HCT116 (cell line): Measurements from ENCODE around the gene FYCO1. TPM values are rescaled to one million over a fixed set of nuclear protein-coding genes. Genes with fewer than 3 reads are reported as not detected.

Experiments used
- ATAC-seq: fragments of 200-7000 bp; cut with Tn5 transposase; 2 replicates; pipeline ENCODE4 v1.9.1; 2020; ENCODE audit warnings: mild to moderate bottlenecking, moderate library complexity
- BruUV-seq: library from RNA; stranded (reverse); fragments of 400-500 nt; replicated peaks from 2 replicates; lab custom pipeline; 2021; lab: Mats Ljungman, UMichigan
- CTCF ChIA-PET: fragments of 300-600 bp; sonication (Branson Sonifier 250); formaldehyde crosslinking; loops from one replicate; lab custom pipeline; 2021; ENCODE audit warnings: antibody characterized with exemption; lab: Charles Lee
- POLR2A ChIA-PET: fragments of 300-600, 350-600 bp; sonication (Branson Sonifier 250); formaldehyde crosslinking; loops from one replicate; lab custom pipeline; 2021; ENCODE audit warnings: antibody characterized with exemption; lab: Charles Lee
- RAD21 ChIA-PET, 2 experiments: fragments of 300-600 bp; sonication (Branson Sonifier 250); formaldehyde crosslinking; loops; one replicate each; lab custom pipeline; 2023; ENCODE audit warnings: low total read pairs in 2 of 2; ENCODE audit not compliant: uncharacterized antibody in 2 of 2, unreplicated experiment in 2 of 2, low non-redundant PET in 1 of 2; lab: Charles Lee
- DNase-seq: peaks from one replicate; pipeline ENCODE4 v3.0.0-alpha.2; 2010; ENCODE audit warnings: low read depth, low spot score
- H2AFZ ChIP-seq: fragments of 200-600 bp; shearing (Covaris generic), sonication (generic); 2 replicates; pipeline ENCODE4 v1.6.1; 2017; ENCODE audit warnings: low read depth, mixed run types, mixed read lengths, antibody characterized with exemption, low read length; ENCODE audit not compliant: poor library complexity, severe bottlenecking
- H3K27ac ChIP-seq: 2 replicates; pipeline ENCODE4 v1.5.1; 2012; ENCODE audit warnings: low read depth, low read length
- H3K27me3 ChIP-seq: fragments of 200-600 bp; sonication (generic); 2 replicates; pipeline ENCODE4 v1.6.1; 2016; ENCODE audit warnings: mixed run types, low read length, mixed read lengths; ENCODE audit not compliant: insufficient read depth
- H3K36me3 ChIP-seq, 2 experiments: fragments of 200-500 bp in 1 of 2; fragments of 200-600 bp in 1 of 2; sonication (Bioruptor generic) in 1 of 2; sonication (generic) in 1 of 2; 2 replicates each; pipeline versions ENCODE4 v1.5.1 to v1.6.1; 2014 to 2016; ENCODE audit warnings: low read length in 2 of 2, inconsistent platforms in 1 of 2, mixed read lengths in 1 of 2, mixed run types in 1 of 2; ENCODE audit not compliant: insufficient read depth in 2 of 2, control insufficient read depth in 1 of 2
- H3K4me1 ChIP-seq, 2 experiments: fragments of 200-600 bp in 1 of 2; sonication (generic) in 1 of 2; 2 replicates each; pipeline versions ENCODE4 v1.5.1 to v1.6.1; 2012 to 2017; ENCODE audit warnings: low read length in 2 of 2, inconsistent platforms in 1 of 2, mild to moderate bottlenecking in 1 of 2, mixed read lengths in 1 of 2, mixed run types in 1 of 2, moderate library complexity in 1 of 2; ENCODE audit not compliant: insufficient read depth in 2 of 2, control insufficient read depth in 1 of 2
- H3K4me2 ChIP-seq: fragments of 200-600 bp; sonication (generic); 2 replicates; pipeline ENCODE4 v1.6.1; 2017; ENCODE audit warnings: mixed run types, low read length, mixed read lengths
- H3K4me3 ChIP-seq, 2 experiments: fragments of 200-600 bp in 1 of 2; sonication (generic) in 1 of 2; replicated peaks in 1 of 2; 2 replicates each; pipeline ENCODE4 v1.5.1; 2011 to 2016; ENCODE audit warnings: low read length in 2 of 2, control low read depth in 1 of 2, low read depth in 1 of 2, mild to moderate bottlenecking in 1 of 2, mixed read lengths in 1 of 2, mixed run types in 1 of 2
- H3K79me2 ChIP-seq: fragments of 200-600 bp; sonication (generic); 2 replicates; pipeline ENCODE4 v1.6.1; 2017; ENCODE audit warnings: mild to moderate bottlenecking, mixed run types, low read length, moderate library complexity, mixed read lengths; ENCODE audit not compliant: insufficient read depth
- H3K9ac ChIP-seq: fragments of 200-600 bp; sonication (generic); 2 replicates; pipeline ENCODE4 v1.6.1; 2016; ENCODE audit warnings: low read length, mixed read lengths
- H3K9me2 ChIP-seq: fragments of 200-600 bp; sonication (generic), shearing (Covaris generic); 2 replicates; pipeline ENCODE4 v1.6.1; 2017; ENCODE audit warnings: mixed run types, mild to moderate bottlenecking, moderate library complexity; ENCODE audit not compliant: insufficient read depth
- H3K9me3 ChIP-seq, 2 experiments: fragments of 200-500 bp in 1 of 2; fragments of 200-600 bp in 1 of 2; sonication (Bioruptor generic) in 1 of 2; sonication (generic) in 1 of 2; 2 replicates each; pipeline ENCODE4 v1.6.1; 2014 to 2017; ENCODE audit warnings: low read length in 2 of 2, mixed read lengths in 2 of 2, inconsistent platforms in 1 of 2, low read depth in 1 of 2, mild to moderate bottlenecking in 1 of 2, mixed run types in 1 of 2, moderate library complexity in 1 of 2; ENCODE audit not compliant: control insufficient read depth in 1 of 2, insufficient read depth in 1 of 2
- H4K20me1 ChIP-seq: fragments of 200-600 bp; sonication (generic), shearing (Covaris generic); 2 replicates; pipeline ENCODE4 v1.6.1; 2017; ENCODE audit warnings: mixed run types, mild to moderate bottlenecking, moderate library complexity; ENCODE audit not compliant: insufficient read depth
- CBX3 ChIP-seq: IDR thresholded peaks from 2 replicates; pipeline ENCODE4 v1.6.1; 2012; ENCODE audit warnings: low read depth
- CTCF ChIP-seq, 3 experiments: fragments of 200-600 bp in 1 of 3; sonication (generic) in 1 of 3; IDR thresholded peaks in 2 of 3; conservative IDR thresholded peaks in 1 of 3; 2 replicates each; pipeline ENCODE4 v1.5.1; 2012 to 2017; ENCODE audit warnings: low read depth in 2 of 3, low read length in 2 of 3, antibody characterized with exemption in 1 of 3, borderline replicate concordance in 1 of 3, control low read depth in 1 of 3, mild to moderate bottlenecking in 1 of 3, mixed read lengths in 1 of 3, mixed run types in 1 of 3, moderate library complexity in 1 of 3; ENCODE audit not compliant: insufficient read depth in 1 of 3
- EZH2phosphoT487 ChIP-seq: fragments of 200-600 bp; IDR thresholded peaks from 2 replicates; pipeline ENCODE4 v1.6.1; 2018; ENCODE audit warnings: antibody characterized with exemption, borderline replicate concordance
- FOSL1 ChIP-seq: IDR thresholded peaks from 2 replicates; pipeline ENCODE4 v1.6.1; 2012; ENCODE audit warnings: low read depth
- JUND ChIP-seq: IDR thresholded peaks from 2 replicates; pipeline ENCODE4 v1.6.1; 2012
- RAD21 ChIP-seq: IDR thresholded peaks from 2 replicates; pipeline ENCODE4 v1.6.1; 2012; ENCODE audit warnings: low read depth, mild to moderate bottlenecking
- intact Hi-C: fragments of 100-400 bp; cut with micrococcal nuclease; formaldehyde crosslinking; loops from 2 replicates; pipeline ENCODE4 v1.10.0; 2022
- total RNA-seq: library from RNA; stranded (reverse); gene quantifications from one replicate; pipeline ENCODE4 v1.2.1, GENCODE V29; 2021; ENCODE audit not compliant: unreplicated experiment
- TF ChIP-seq, protein P1 (sequence below): IDR thresholded peaks from 2 replicates; pipeline ENCODE4 v1.6.1; 2012; ENCODE audit warnings: low read depth

Gene FYCO1
- total RNA-seq, 1 experiment from 2014 or later: 15.8 TPM

- H3K9me2 ChIP-seq: no peaks in the 10 kb centered on the region
- no peaks in the 10 kb centered on the region for H3K27me3 ChIP-seq
- peaks cover 0 to 6% of the 10 kb centered on the region in 2 experiments; a peak in 1 of 4 replicates for H3K4me1 ChIP-seq
- H2AFZ ChIP-seq: no peak overlapping the region
- no peak overlapping the region for H3K4me3 ChIP-seq
- no peak overlapping the region for H3K9ac ChIP-seq
- CTCF ChIA-PET: interaction anchor here (0.7 to 2.7 kb wide), 17 partner anchors 9 to 488 kb away, joined by 3 to 38 read pairs (median 4); partner anchors contain the start of gene CCR1
- BruUV-seq: no TSS peak
- H3K4me2 ChIP-seq: no peak overlapping the region
- no peak overlapping the region for H3K27ac ChIP-seq
- POLR2A ChIA-PET: interaction anchor here (0.8 kb wide), 1 partner anchor 440 kb away, joined by 3 read pairs; no protein-coding TSS in a partner anchor
- ATAC-seq (peak; percentile 92), DNase-seq (peak; percentile 69)
- H3K9me3 ChIP-seq: no peaks in the 10 kb centered on the region
- H4K20me1 ChIP-seq: no peaks in the 10 kb centered on the region
- intact Hi-C loops: loop anchor here (1.0 to 10.0 kb wide), 3 partner anchors 139 to 618 kb away; no protein-coding TSS in a partner anchor
- RAD21 ChIA-PET: interaction anchor here (0.6 to 1.7 kb wide), 7 partner anchors 137 to 440 kb away, joined by 3 to 5 read pairs (median 3); no protein-coding TSS in a partner anchor
- no peaks in the 10 kb centered on the region for H3K79me2 ChIP-seq
- TF ChIP-seq, protein P1, sequence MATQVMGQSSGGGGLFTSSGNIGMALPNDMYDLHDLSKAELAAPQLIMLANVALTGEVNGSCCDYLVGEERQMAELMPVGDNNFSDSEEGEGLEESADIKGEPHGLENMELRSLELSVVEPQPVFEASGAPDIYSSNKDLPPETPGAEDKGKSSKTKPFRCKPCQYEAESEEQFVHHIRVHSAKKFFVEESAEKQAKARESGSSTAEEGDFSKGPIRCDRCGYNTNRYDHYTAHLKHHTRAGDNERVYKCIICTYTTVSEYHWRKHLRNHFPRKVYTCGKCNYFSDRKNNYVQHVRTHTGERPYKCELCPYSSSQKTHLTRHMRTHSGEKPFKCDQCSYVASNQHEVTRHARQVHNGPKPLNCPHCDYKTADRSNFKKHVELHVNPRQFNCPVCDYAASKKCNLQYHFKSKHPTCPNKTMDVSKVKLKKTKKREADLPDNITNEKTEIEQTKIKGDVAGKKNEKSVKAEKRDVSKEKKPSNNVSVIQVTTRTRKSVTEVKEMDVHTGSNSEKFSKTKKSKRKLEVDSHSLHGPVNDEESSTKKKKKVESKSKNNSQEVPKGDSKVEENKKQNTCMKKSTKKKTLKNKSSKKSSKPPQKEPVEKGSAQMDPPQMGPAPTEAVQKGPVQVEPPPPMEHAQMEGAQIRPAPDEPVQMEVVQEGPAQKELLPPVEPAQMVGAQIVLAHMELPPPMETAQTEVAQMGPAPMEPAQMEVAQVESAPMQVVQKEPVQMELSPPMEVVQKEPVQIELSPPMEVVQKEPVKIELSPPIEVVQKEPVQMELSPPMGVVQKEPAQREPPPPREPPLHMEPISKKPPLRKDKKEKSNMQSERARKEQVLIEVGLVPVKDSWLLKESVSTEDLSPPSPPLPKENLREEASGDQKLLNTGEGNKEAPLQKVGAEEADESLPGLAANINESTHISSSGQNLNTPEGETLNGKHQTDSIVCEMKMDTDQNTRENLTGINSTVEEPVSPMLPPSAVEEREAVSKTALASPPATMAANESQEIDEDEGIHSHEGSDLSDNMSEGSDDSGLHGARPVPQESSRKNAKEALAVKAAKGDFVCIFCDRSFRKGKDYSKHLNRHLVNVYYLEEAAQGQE: no peak
- no peak for TF ChIP-seq CBX3
- peak; percentile 84 to 92 (median 91) for TF ChIP-seq CTCF (IDR thresholded peaks at IDR 0.05 in 2 of 3, conservative IDR thresholded peaks at IDR 0.05 in 1 of 3; ENCODE audit: borderline replicate concordance in 1 of 3, insufficient read depth in 1 of 3, low read depth in 2 of 3, low read length in 2 of 3)
- peak; percentile 82 for TF ChIP-seq RAD21
- no peak for TF ChIP-seq JUND
- no peak for TF ChIP-seq FOSL1
- no peak for TF ChIP-seq EZH2phosphoT487
- H3K36me3 ChIP-seq: peaks cover 8 to 10% of the 10 kb centered on the region in 2 experiments; a peak in 1 of 4 replicates
These were observed 56.8 kb downstream of the FYCO1 start for GRCh38 chr3:45938864-45939263.
